NCI-H146 treated with DMSO at 0.1 percent for 48 hours (cell line): ENCODE results near the gene IGSF22.
"Not testable (repeated sequence)": the region's sequence is repeated elsewhere in the genome, so short reads cannot be mapped to it uniquely, and the experiment has no call there.

Experiments used
- DNase-seq: peaks from one replicate; lab custom pipeline; 2025; ENCODE audit not compliant: unreplicated experiment; lab: John Stamatoyannopoulos, UW

The IGSF22 gene

GRCh38 chr11:18692941-18693760 lies 32.8 kb downstream of the IGSF22 start:
- no peak for DNase-seq

- DNase-seq: not testable (repeated sequence)
Observed at GRCh38 chr11:18691467-18692140, 34.4 kb downstream of the IGSF22 start.

GRCh38 chr11:18684267-18684666 lies 41.7 kb downstream of the IGSF22 start:
- DNase-seq: no peak

GRCh38 chr11:18682466-18682865 lies 43.5 kb downstream of the IGSF22 start:
- no peak for DNase-seq

GRCh38 chr11:18681949-18682348 lies 44.0 kb downstream of the IGSF22 start:
- not testable (repeated sequence) for DNase-seq

GRCh38 chr11:18677560-18677959 lies 48.4 kb downstream of the IGSF22 start:
- no peak for DNase-seq

GRCh38 chr11:18676803-18677202 lies 49.2 kb downstream of the IGSF22 start:
- DNase-seq: no peak

GRCh38 chr11:18672209-18672608 lies 53.8 kb downstream of the IGSF22 start:
- not testable (repeated sequence) for DNase-seq

- DNase-seq: no peak
Observed at GRCh38 chr11:18671246-18671645, 54.7 kb downstream of the IGSF22 start.

- no peak for DNase-seq
Observed at GRCh38 chr11:18669711-18670110, 56.3 kb downstream of the IGSF22 start.

GRCh38 chr11:18669219-18669596 lies 56.8 kb downstream of the IGSF22 start:
- no peak for DNase-seq

- no peak for DNase-seq
Observed at GRCh38 chr11:18668131-18668530, 57.9 kb downstream of the IGSF22 start.

GRCh38 chr11:18665353-18665872 lies 60.6 kb downstream of the IGSF22 start:
- not testable (repeated sequence) for DNase-seq

GRCh38 chr11:18657673-18658072 lies 68.3 kb downstream of the IGSF22 start:
- no peak for DNase-seq
